ENCODE results near the gene IGLL5.

IGLL5 gene

DNA sequence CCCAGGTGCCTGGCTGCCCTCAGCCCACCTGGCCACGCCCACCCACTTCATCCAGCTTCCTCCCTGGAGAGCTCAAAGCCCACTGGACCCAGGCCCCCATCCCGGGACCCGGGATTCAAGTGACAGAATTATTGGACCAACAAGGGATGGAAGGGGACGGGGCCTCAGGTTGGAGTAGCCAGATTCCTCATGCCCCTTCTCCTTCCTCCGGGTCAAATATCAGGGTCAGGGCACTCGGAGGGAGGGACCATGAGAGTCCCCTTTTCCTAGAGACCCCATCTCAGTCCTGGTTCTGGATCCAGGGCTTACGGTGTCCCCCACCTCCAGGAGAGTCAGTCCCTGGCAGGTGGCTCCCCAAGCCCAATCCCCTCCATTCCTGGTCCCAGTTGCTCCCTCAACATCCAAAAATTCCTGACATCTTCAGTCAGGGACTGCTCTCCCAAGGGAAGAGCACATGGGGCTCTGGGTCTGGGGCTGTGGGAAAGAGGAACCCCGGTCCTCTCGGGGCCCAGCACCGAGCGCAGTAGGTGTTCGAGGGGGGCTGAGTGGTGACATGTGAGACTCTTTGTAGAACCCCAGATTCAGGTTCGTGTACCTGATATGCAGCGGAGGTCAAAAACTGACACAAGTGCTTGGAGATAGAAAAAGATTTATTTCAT, 37.7 kb downstream of the IGLL5 start:
- no peaks in the 10 kb centered on the region for H3K36me3 Mint-ChIP-seq
- no peaks in the 10 kb centered on the region for H3K9me3 Mint-ChIP-seq
- no peak overlapping the region for H3K4me3 Mint-ChIP-seq
- DNase-seq (ENCODE audit: low spot score in 2 of 2) (no peak), ATAC-seq (ENCODE audit: low read depth) (no peak)
- H3K4me1 Mint-ChIP-seq, result peaks cover 73% of the 10 kb centered on the region
- H3K27me3 Mint-ChIP-seq, result no peaks in the 10 kb centered on the region
- H3K27ac Mint-ChIP-seq, result peak overlapping the region; percentile 97

DNA sequence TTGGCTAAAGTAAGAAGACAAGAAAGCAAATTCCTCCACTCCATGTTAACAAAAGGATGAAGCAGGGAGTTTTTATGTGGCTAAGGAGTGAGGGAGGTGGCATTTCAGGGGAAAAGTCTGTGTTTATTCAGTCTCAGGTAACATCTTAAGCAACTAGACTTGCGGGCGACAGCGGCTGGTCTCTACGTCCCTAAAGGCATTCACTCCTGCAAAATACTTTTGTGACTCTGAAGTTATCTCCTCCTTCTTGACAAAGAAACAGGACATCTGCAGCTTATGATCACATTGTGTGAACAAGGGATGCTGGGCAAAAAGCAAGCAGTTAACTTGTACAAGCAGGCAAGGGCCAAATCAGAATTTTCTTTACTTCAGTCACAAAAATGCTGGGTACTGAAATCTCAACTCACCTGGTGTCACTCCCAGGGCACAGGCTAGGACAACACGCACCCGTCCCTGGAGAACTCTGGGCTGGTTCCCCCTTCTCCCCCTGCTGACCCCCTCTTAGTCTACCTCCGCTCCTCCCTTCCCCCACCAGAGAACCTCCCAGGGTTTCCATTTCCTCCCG, 38.3 kb downstream of the IGLL5 start:
- Mint-ChIP-seq H3K36me3 (no peaks in the 10 kb centered on the region), H3K27ac (peak overlapping the region; percentile 97), H3K4me1 (peaks cover 73% of the 10 kb centered on the region), H3K27me3 (no peaks in the 10 kb centered on the region), H3K9me3 (no peaks in the 10 kb centered on the region), H3K4me3 (no peak overlapping the region)
- no peak for ATAC-seq (ENCODE audit: low read depth)
- DNase-seq (ENCODE audit: low spot score in 2 of 2), result no peak

DNA sequence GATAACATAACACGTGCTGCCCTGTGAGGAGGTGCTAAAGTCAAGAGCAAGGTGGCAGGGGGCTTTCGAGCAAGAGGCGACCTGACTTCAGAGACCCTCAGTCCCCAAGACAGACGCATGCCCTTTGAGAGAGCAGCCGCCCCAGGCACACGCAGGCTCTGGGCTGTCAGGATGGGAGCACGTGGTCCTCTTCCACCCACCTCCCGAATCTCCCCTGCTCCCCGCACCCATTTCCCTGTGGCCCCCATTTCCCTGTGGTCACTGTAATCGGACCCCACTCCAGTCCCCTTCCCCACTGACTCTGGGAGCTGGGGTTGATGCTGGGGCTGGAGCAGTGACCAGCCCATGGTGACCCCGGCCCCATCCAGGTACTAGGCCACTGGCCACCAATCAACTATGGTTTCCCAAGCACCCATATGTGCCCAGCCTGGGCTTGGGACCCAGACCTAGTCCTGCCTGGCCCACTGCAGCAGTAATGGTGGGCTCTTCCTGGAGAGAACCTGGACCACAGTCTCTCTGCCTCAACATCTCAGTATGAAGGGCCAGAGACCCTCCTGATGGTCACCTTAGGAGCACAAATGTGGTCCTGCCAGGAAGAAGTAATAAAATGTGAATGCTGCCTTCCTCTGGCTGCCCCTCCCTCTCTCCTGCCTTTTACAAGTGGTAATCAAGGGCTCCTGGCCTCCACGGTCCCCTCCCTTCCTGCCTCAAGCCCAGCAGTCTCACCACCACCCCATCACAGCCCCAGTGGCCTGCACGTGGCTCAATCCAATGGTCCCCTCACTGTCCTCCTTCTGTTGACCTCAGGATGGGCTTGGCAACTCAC, 39.0 kb downstream of the IGLL5 start:
- DNase-seq (ENCODE audit: low spot score in 2 of 2) (no peak), ATAC-seq (ENCODE audit: low read depth) (no peak)
- no peaks in the 10 kb centered on the region for H3K27me3 Mint-ChIP-seq
- H3K36me3 Mint-ChIP-seq, result no peaks in the 10 kb centered on the region
- peak overlapping the region; percentile 3 for H3K4me3 Mint-ChIP-seq
- H3K4me1 Mint-ChIP-seq, result peaks cover 77% of the 10 kb centered on the region
- H3K27ac Mint-ChIP-seq, result peak overlapping the region; percentile 97
- no peaks in the 10 kb centered on the region for H3K9me3 Mint-ChIP-seq

DNA sequence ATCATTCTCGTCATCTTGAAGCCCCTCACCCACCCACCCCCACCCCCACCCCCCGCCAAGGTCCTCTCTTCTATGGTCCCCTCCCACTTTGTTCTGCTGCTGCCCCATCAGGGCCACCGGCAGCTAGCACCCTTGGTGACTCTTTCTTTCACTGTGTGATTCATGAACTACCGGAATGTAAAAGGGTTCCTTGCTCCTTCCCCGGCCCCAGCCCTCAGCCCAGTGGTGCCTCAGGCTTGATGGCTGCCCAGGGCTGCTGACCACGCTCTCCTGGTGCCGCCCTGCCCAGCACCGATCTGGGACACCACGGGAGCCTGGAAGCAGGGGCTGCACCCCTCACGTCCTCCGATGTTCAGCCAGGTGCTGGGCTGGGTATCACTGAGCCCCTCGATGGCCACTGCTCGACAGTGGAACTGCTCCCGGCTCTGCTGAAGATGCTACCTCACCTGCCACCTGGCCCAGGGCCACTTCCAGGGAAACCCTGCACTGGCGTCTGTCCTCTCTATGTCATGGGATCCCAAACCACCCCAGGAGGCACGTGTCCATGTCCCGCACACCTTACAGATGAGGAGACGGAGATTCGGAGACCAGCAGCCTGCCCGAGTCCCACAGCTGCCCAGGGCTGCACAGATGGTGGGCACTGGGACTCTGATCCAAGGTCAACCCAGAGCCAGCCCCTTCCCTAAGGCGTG, 39.7 kb downstream of the IGLL5 start:
- peak overlapping the region; percentile 38 for H3K4me3 Mint-ChIP-seq
- H3K36me3 Mint-ChIP-seq, result no peaks in the 10 kb centered on the region
- H3K4me1 Mint-ChIP-seq, result peaks cover 73% of the 10 kb centered on the region
- DNase-seq (ENCODE audit: low spot score in 2 of 2) (no peak), ATAC-seq (ENCODE audit: low read depth) (no peak)
- H3K9me3 Mint-ChIP-seq, result no peaks in the 10 kb centered on the region
- H3K27me3 Mint-ChIP-seq, result no peaks in the 10 kb centered on the region
- peak overlapping the region; percentile 97 for H3K27ac Mint-ChIP-seq

DNA sequence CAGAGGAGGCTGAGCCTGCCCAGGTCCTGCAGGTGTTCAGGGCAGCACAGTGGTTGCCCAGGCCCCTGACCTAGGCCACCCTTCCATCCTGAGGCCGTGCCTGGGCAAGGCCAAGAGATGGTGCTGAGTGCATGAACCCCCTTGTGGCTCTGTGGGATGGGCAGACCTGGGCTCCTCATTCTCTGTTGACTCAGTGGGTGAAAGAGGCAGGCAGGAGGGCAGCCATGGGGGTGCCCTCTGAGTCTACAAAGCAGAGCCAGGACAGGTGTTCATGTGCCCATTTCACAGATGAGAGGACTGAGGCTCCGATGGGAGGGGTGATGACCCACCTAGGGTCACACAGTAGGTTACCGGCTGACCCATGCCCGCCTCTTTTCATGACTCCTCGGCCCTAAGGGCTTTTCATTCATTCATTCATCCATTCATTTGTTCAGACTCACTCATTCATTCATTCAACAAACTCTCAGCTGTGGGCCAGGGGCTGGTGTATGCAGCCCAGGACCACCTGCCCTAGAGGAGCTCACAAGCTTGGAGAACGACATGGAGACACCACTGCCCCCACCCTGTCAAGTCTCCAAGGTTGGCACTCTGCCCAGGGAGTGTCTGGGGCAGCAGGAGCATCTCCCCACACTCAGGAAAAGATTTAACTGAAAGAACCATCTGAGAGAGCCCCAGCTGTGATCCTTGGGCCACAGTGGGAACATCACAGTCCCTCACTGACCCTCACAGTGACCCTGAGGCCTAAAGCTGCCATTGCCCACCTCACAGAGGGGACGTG, 40.5 kb downstream of the IGLL5 start:
- no peaks in the 10 kb centered on the region for H3K27me3 Mint-ChIP-seq
- peak overlapping the region; percentile 24 for H3K4me3 Mint-ChIP-seq
- peaks cover 77% of the 10 kb centered on the region for H3K4me1 Mint-ChIP-seq
- H3K36me3 Mint-ChIP-seq, result no peaks in the 10 kb centered on the region
- peak overlapping the region; percentile 97 for H3K27ac Mint-ChIP-seq
- ATAC-seq (ENCODE audit: low read depth) (no peak), DNase-seq (ENCODE audit: low spot score in 2 of 2) (no peak)
- no peaks in the 10 kb centered on the region for H3K9me3 Mint-ChIP-seq

DNA sequence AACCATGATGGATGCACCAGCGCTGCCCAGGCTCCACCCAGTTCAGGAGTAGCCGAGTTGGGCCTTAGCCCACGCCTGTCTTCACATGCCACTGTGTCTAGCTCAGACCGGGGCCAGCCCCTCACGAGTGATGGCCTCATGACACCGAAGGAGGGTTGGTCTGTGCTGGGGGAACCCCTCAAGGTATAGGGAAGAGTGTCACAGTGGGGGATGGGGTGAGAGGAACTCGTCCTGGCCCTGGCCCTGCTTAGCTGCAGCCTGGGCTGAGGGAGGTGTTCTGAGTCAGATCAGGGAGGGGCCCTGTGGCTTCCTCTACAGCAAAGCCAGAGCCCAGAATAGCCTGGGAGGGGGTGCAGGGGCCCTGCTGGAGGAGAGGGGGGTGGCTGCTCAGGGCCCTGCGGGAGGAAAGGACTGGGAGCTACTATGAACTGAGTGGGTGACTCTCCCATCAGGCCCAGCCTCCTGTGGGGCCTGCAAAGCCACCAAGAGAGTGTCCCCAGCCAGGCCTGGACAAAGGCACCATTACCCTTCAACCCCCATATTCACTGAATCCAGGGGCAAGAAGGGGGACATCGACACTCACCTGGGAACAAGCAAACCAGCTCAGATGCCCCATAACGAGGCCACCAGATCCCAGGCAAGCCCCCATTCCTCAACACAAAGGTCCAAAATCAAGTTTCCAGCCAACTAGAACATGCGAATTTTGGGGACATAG, 41.2 kb downstream of the IGLL5 start:
- ATAC-seq (ENCODE audit: low read depth) (peak; percentile 94), DNase-seq (ENCODE audit: low spot score in 2 of 2) (peak; percentile 82 to 91)
- peak overlapping the region; percentile 24 for H3K4me3 Mint-ChIP-seq
- H3K36me3 Mint-ChIP-seq, result no peaks in the 10 kb centered on the region
- no peaks in the 10 kb centered on the region for H3K27me3 Mint-ChIP-seq
- H3K9me3 Mint-ChIP-seq, result no peaks in the 10 kb centered on the region
- peak overlapping the region; percentile 97 for H3K27ac Mint-ChIP-seq
- H3K4me1 Mint-ChIP-seq, result peaks cover 81% of the 10 kb centered on the region

DNA sequence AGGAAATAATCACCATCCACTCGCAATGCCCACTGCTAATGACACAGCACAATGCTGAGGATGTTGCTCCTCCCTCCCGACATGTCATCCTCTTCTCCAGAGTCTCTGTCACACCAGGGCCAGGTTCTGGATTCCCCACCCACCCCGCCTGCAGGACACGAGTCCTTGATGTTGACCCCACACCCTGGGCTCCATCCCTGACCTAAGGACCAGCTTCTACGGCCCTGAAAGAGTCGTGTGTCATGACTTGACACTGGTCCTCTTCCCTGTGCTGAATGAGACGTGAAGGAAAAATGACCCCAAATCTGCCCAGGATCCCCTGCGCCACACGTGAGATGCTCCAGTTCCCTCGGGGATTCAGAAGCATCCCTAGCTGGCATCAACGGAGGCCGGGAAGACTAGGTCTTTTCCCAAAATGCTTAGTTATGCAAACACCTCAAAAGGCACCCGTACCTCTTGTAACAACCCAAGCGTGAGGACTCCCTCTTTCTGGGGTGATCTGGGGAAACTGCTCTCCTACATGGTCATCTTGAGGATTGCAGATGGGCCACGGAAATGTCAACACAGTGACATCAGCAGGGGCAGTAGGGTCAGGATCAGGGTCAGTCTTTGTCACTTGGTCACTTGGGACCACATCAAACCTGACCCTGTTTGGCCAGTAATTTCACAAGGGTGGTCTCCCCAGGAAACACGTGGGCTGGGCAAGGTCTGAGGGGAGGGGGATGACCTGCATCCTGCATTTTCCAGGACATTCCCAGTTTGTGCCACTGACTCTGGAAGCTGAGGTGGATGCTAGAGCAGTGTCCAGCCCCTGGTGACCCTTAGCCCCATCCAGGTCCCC, 42.0 kb downstream of the IGLL5 start:
- Mint-ChIP-seq H3K4me1 (peaks cover 82% of the 10 kb centered on the region), H3K4me3 (peak overlapping the region; percentile 4), H3K36me3 (peaks cover 3% of the 10 kb centered on the region), H3K9me3 (no peaks in the 10 kb centered on the region), H3K27me3 (no peaks in the 10 kb centered on the region), H3K27ac (peak overlapping the region; percentile 97)
- DNase-seq (ENCODE audit: low spot score in 2 of 2) (no peak), ATAC-seq (ENCODE audit: low read depth) (no peak)

DNA sequence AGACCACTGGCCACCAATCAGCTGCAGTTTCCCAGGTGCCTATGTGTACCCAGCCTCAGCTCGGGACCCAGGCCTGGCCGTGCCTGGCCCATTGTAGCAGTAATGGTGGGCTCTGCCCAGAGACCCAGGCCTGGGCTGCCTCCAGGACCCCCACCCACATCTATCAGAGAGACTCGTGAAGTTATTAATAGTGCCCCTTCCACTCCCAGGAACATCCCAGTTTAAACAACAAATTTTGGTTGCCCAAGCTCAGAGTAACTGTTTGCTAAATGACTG, 42.5 kb downstream of the IGLL5 start:
- DNase-seq (ENCODE audit: low spot score in 2 of 2), result no peak
- no peak for ATAC-seq (ENCODE audit: low read depth)
- no peak overlapping the region for H3K4me3 Mint-ChIP-seq
- no peaks in the 10 kb centered on the region for H3K9me3 Mint-ChIP-seq
- peak overlapping the region; percentile 97 for H3K27ac Mint-ChIP-seq
- peaks cover 85% of the 10 kb centered on the region for H3K4me1 Mint-ChIP-seq
- no peaks in the 10 kb centered on the region for H3K27me3 Mint-ChIP-seq
- peaks cover 3% of the 10 kb centered on the region for H3K36me3 Mint-ChIP-seq

DNA sequence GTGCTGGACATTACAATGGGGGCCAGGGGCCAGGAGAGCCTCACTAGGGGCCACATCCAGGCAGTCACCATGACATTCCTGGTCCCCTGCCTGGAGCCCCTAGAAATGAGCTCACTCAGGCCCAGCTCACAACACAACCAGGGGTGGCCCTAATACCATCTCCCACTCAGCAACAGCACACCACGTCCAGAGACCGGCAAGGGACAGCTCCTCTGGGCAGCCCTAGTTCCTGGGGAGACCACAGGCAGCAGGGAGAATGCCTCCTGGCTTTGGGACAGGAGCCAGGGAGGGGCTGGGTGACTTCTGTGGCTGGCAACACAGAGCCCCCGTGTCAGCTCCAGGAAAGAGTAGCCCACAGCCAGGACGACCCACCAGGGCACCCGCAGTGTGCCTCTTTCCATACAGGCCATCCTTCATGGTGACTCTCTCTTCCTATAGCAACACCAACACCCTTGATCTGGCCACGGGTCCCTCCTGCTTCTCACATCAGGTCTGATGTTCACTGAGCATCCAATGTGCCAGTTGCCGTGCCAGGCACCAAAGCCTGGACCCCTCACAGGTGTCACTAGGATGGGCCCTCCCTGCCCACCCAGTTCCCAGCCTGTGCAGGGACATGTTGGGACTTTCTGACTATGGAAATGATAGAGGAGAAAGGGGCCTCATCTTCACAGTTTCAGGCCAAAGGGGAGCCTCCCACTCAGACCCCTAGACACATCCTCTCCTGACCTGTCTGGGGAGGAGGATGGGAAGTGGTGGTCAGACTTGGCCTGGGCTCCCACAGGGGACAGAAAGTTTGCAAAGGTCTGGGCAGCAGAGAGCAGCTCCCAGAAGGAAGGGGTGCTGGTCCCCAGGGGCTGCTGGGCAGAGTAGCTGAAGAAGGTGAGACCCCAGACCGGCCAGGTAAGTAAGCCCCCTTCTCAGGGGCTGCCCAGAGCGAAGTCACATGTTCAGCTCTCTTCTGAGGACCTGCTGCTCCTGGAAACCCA, 43.2 kb downstream of the IGLL5 start:
- H3K9me3 Mint-ChIP-seq, result no peaks in the 10 kb centered on the region
- H3K27me3 Mint-ChIP-seq, result no peaks in the 10 kb centered on the region
- no peak for DNase-seq (ENCODE audit: low spot score in 2 of 2)
- no peak for ATAC-seq (ENCODE audit: low read depth)
- H3K4me1 Mint-ChIP-seq, result peaks cover 84% of the 10 kb centered on the region
- H3K36me3 Mint-ChIP-seq, result peaks cover 3% of the 10 kb centered on the region
- peak overlapping the region; percentile 54 for H3K4me3 Mint-ChIP-seq
- H3K27ac Mint-ChIP-seq, result peak overlapping the region; percentile 97

DNA sequence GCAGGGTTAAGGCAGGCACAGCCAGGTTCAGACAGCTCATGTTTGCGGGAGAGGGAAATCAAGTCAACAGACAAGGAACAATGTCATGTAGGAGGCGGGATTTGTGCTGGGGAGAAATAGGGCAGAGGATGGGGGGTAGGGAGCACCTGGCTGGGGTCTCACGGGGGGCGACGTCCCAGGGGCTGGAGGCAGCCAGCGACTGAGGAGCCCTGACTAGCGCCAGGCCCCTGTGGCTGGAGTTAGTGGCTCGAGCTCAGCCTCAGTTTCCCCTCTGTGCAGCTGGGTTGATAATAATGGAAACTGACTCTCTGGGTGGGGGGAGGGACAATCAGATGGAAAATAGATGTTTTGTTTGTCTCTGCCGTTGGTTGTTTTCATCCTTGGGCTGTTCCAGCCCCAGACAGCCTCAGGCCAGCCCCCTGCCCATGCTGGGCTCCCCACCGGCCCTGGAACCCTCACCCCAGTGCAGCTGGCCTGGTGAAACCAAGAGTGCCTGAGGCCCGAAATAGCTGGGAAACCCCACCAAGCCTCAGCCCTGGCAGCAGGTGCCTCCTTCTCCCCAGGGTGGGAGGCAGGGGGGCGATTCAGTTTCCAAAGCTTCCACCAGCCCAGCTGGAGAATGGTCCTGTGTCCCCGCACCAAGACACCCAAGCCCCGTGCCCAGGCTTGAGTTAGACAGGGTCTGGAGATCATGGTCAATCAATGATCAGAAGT, 44.1 kb downstream of the IGLL5 start:
- Mint-ChIP-seq H3K27me3 (no peaks in the 10 kb centered on the region), H3K9me3 (no peaks in the 10 kb centered on the region), H3K27ac (peak overlapping the region; percentile 97), H3K36me3 (peaks cover 3% of the 10 kb centered on the region), H3K4me1 (peaks cover 81% of the 10 kb centered on the region), H3K4me3 (peak overlapping the region; percentile 54)
- DNase-seq (ENCODE audit: low spot score in 2 of 2) (no peak), ATAC-seq (ENCODE audit: low read depth) (no peak)

DNA sequence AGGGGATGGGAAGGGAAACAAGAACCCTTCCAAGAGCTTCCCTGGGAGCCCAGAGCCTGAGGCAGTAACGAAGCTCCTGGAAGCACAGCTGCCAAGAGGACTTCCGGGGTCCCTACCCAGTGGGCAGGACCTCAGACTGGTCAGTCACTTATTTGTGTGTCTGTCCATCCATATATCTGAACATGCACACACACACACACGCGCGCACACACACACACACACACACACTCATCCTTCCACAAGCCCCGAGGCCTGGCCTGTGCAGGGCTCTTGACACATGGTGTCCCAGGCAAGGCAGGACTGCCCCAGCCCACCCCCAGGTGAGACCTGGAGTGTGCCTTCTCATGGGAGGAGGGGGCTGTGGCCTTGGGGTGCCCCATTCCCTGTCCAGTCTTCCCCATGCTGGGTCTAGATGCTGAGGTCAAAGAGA, 44.9 kb downstream of the IGLL5 start:
- no peak for DNase-seq (ENCODE audit: low spot score in 2 of 2)
- H3K27me3 Mint-ChIP-seq, result no peaks in the 10 kb centered on the region
- no peak for ATAC-seq (ENCODE audit: low read depth)
- H3K4me1 Mint-ChIP-seq, result peaks cover 79% of the 10 kb centered on the region
- H3K36me3 Mint-ChIP-seq, result peaks cover 3% of the 10 kb centered on the region
- no peak overlapping the region for H3K4me3 Mint-ChIP-seq
- H3K27ac Mint-ChIP-seq, result peak overlapping the region; percentile 95
- no peaks in the 10 kb centered on the region for H3K9me3 Mint-ChIP-seq
